Central memory CD8-positive, alpha-beta T cell (primary cell): Measurements from ENCODE around the gene RRBP1.

Experiments
- ATAC-seq: fragments of 150-1000 bp; cut with Tn5 transposase; replicated peaks from 2 replicates; pipeline ENCODE4 v1.10.0; 2022; ENCODE audit warnings: mild to moderate bottlenecking, moderate FRiP score, moderate number of reproducible peaks; ENCODE audit not compliant: poor library complexity, severe bottlenecking; ENCODE audit errors: extremely low read depth
- DNase-seq, 2 donors: peaks; one replicate each; pipeline ENCODE4 v3.0.0; 2021; ENCODE audit warnings: low spot score in 2 of 2
- H3K27ac Mint-ChIP-seq: one replicate; pipeline ENCODE4 v1.8.0; 2022; ENCODE audit warnings: low read depth, mild to moderate bottlenecking, moderate library complexity, mixed read lengths
- H3K27me3 Mint-ChIP-seq: one replicate; pipeline ENCODE4 v1.8.0; 2022; ENCODE audit warnings: mixed read lengths
- H3K36me3 Mint-ChIP-seq: one replicate; pipeline ENCODE4 v1.8.0; 2022; ENCODE audit warnings: mild to moderate bottlenecking, moderate library complexity, mixed read lengths; ENCODE audit not compliant: insufficient read depth
- H3K4me1 Mint-ChIP-seq: one replicate; pipeline ENCODE4 v1.8.0; 2022; ENCODE audit warnings: mixed read lengths
- H3K4me3 Mint-ChIP-seq: one replicate; pipeline ENCODE4 v1.8.0; 2022; ENCODE audit warnings: mild to moderate bottlenecking, moderate library complexity, mixed read lengths
- H3K9me3 Mint-ChIP-seq: one replicate; pipeline ENCODE4 v1.8.0; 2022; ENCODE audit warnings: mixed read lengths

Gene RRBP1

GRCh38 chr20:17636523-17637412, 45.3 kb downstream of the RRBP1 start:
- no peak overlapping the region for H3K4me3 Mint-ChIP-seq
- no peaks in the 10 kb centered on the region for H3K27me3 Mint-ChIP-seq
- peaks cover 8% of the 10 kb centered on the region for H3K36me3 Mint-ChIP-seq
- no peak overlapping the region for H3K27ac Mint-ChIP-seq
- DNase-seq (no peak), ATAC-seq (no peak)
- H3K9me3 Mint-ChIP-seq = no peaks in the 10 kb centered on the region
- H3K4me1 Mint-ChIP-seq = peaks cover 5% of the 10 kb centered on the region

GRCh38 chr20:17635332-17636244, 46.5 kb downstream of the RRBP1 start:
- Mint-ChIP-seq H3K4me3 (no peak overlapping the region), H3K36me3 (peaks cover 8% of the 10 kb centered on the region), H3K9me3 (no peaks in the 10 kb centered on the region), H3K4me1 (peaks cover 5% of the 10 kb centered on the region), H3K27ac (no peak overlapping the region), H3K27me3 (no peaks in the 10 kb centered on the region)
- DNase-seq (no peak), ATAC-seq (no peak)

GRCh38 chr20:17634661-17635331, 47.2 kb downstream of the RRBP1 start:
- Mint-ChIP-seq H3K4me3 (no peak overlapping the region), H3K9me3 (no peaks in the 10 kb centered on the region), H3K27me3 (no peaks in the 10 kb centered on the region), H3K4me1 (no peaks in the 10 kb centered on the region), H3K27ac (no peak overlapping the region), H3K36me3 (peaks cover 7% of the 10 kb centered on the region)
- ATAC-seq (no peak), DNase-seq (no peak)

- H3K4me1 Mint-ChIP-seq = no peaks in the 10 kb centered on the region
- no peak overlapping the region for H3K27ac Mint-ChIP-seq
- no peaks in the 10 kb centered on the region for H3K9me3 Mint-ChIP-seq
- H3K27me3 Mint-ChIP-seq = no peaks in the 10 kb centered on the region
- peaks cover 7% of the 10 kb centered on the region for H3K36me3 Mint-ChIP-seq
- H3K4me3 Mint-ChIP-seq = no peak overlapping the region
- ATAC-seq (no peak), DNase-seq (no peak)
Measured at GRCh38 chr20:17633850-17634500, 48.1 kb downstream of the RRBP1 start.

- no peak overlapping the region for H3K4me3 Mint-ChIP-seq
- H3K27me3 Mint-ChIP-seq = no peaks in the 10 kb centered on the region
- no peaks in the 10 kb centered on the region for H3K9me3 Mint-ChIP-seq
- H3K36me3 Mint-ChIP-seq = peaks cover 8% of the 10 kb centered on the region
- DNase-seq = no peak
- H3K4me1 Mint-ChIP-seq = peaks cover 5% of the 10 kb centered on the region
- ATAC-seq = no peak
- H3K27ac Mint-ChIP-seq = no peak overlapping the region
Measured at GRCh38 chr20:17633221-17633849, 48.7 kb downstream of the RRBP1 start.

- Mint-ChIP-seq H3K4me1 (peaks cover 7% of the 10 kb centered on the region), H3K4me3 (no peak overlapping the region), H3K9me3 (no peaks in the 10 kb centered on the region), H3K27ac (peak overlapping the region; percentile 53), H3K27me3 (no peaks in the 10 kb centered on the region), H3K36me3 (peaks cover 6% of the 10 kb centered on the region)
- no peak for ATAC-seq
- no peak for DNase-seq
Measured at GRCh38 chr20:17631576-17632319, 50.3 kb downstream of the RRBP1 start.

- H3K4me3 Mint-ChIP-seq = no peak overlapping the region
- ATAC-seq (no peak), DNase-seq (no peak)
- no peaks in the 10 kb centered on the region for H3K9me3 Mint-ChIP-seq
- peaks cover 7% of the 10 kb centered on the region for H3K4me1 Mint-ChIP-seq
- peaks cover 7% of the 10 kb centered on the region for H3K36me3 Mint-ChIP-seq
- no peak overlapping the region for H3K27ac Mint-ChIP-seq
- no peaks in the 10 kb centered on the region for H3K27me3 Mint-ChIP-seq
Measured at GRCh38 chr20:17630806-17631195, 51.2 kb downstream of the RRBP1 start.

GRCh38 chr20:17630151-17630805, 51.8 kb downstream of the RRBP1 start:
- Mint-ChIP-seq H3K9me3 (no peaks in the 10 kb centered on the region), H3K4me1 (peaks cover 7% of the 10 kb centered on the region), H3K36me3 (peaks cover 4% of the 10 kb centered on the region), H3K27ac (no peak overlapping the region), H3K27me3 (no peaks in the 10 kb centered on the region), H3K4me3 (no peak overlapping the region)
- ATAC-seq (no peak), DNase-seq (no peak)

GRCh38 chr20:17629678-17630089, 52.4 kb downstream of the RRBP1 start:
- DNase-seq = no peak
- Mint-ChIP-seq H3K4me1 (peaks cover 7% of the 10 kb centered on the region), H3K36me3 (peaks cover 2% of the 10 kb centered on the region), H3K27ac (no peak overlapping the region), H3K4me3 (no peak overlapping the region), H3K9me3 (no peaks in the 10 kb centered on the region), H3K27me3 (no peaks in the 10 kb centered on the region)
- ATAC-seq = no peak

- Mint-ChIP-seq H3K27ac (peak overlapping the region; percentile 50), H3K9me3 (no peaks in the 10 kb centered on the region), H3K36me3 (peaks cover 2% of the 10 kb centered on the region), H3K27me3 (no peaks in the 10 kb centered on the region), H3K4me1 (peaks cover 7% of the 10 kb centered on the region), H3K4me3 (no peak overlapping the region)
- DNase-seq = no peak
- ATAC-seq = no peak
Measured at GRCh38 chr20:17629025-17629424, 53.0 kb downstream of the RRBP1 start.
